Sigmoid colon (tissue), 7 donors: ENCODE data around the gene NAE1. TPM values are rescaled to one million over a fixed set of nuclear protein-coding genes. Genes with fewer than 3 reads are reported as not detected.

Experiments used
- DNase-seq: peaks from one replicate; pipeline ENCODE4 v3.0.0-alpha.2; 2019
- H3K27ac ChIP-seq, 4 donors: fragments of 200-600 bp; sonication (generic); one replicate each; pipeline ENCODE4 v1.5.1; 2016 to 2019; ENCODE audit warnings: mild to moderate bottlenecking in 1 of 4
- H3K27me3 ChIP-seq, 3 donors: fragments of 200-600 bp; sonication (generic); one replicate each; pipeline ENCODE4 v1.5.1; 2019; ENCODE audit warnings: mild to moderate bottlenecking in 1 of 3
- H3K36me3 ChIP-seq, 4 donors: fragments of 200-600 bp; sonication (generic); one replicate each; pipeline ENCODE4 v1.5.1; 2016 to 2019
- H3K4me1 ChIP-seq, 4 donors: fragments of 200-600 bp; sonication (generic); one replicate each; pipeline ENCODE4 v1.5.1; 2017 to 2019
- H3K4me3 ChIP-seq, 4 donors: fragments of 200-600 bp; sonication (generic); one replicate each; pipeline ENCODE4 v1.5.1; 2017 to 2019; ENCODE audit warnings: mild to moderate bottlenecking in 2 of 4, moderate library complexity in 1 of 4
- H3K9me3 ChIP-seq, 4 donors: fragments of 200-600 bp in 3 of 4; sonication (generic) in 3 of 4; one replicate each; pipeline versions ENCODE4 v1.5.1 to v1.6.1; 2013 to 2019
- EP300 ChIP-seq, 4 donors: sonication (generic); formaldehyde crosslinking; IDR thresholded peaks; one replicate each; pipeline ENCODE4 v1.6.1; 2017; ENCODE audit warnings: antibody characterized with exemption in 4 of 4
- POLR2A ChIP-seq, 2 donors: fragments of 450-650 bp; IDR thresholded peaks; one replicate each; pipeline ENCODE4 v1.6.1; 2016; ENCODE audit warnings: antibody characterized with exemption in 2 of 2, mild to moderate bottlenecking in 2 of 2, moderate library complexity in 2 of 2
- POLR2AphosphoS5 ChIP-seq, 4 donors: sonication (generic); formaldehyde crosslinking; IDR thresholded peaks; one replicate each; pipeline ENCODE4 v1.6.1; 2017; ENCODE audit warnings: antibody characterized with exemption in 4 of 4
- WGBS, 2 donors: extraction: QIAGEN DNeasy Blood & Tissue Kit; methylation state at CpG; one replicate each; pipeline ENCODE4 v1.1.7; 2013; 5-methylcytosine and 5-hydroxymethylcytosine counted together
- intact Hi-C: fragments of 100-400 bp; cut with DNase I; formaldehyde crosslinking; loops from one replicate; pipeline ENCODE4 v1.15.1; 2023
- polyA plus RNA-seq, 3 donors: library from polyadenylated mRNA; stranded (reverse); fragments of 200-250 nt; gene quantifications; one replicate each; pipeline ENCODE4 v1.2.3, GENCODE V29; 2013
- total RNA-seq, 4 donors: library from RNA; depleted of rRNA; stranded (reverse); fragments of >200 nt; gene quantifications; one replicate each; pipeline ENCODE4 v1.1.0, GENCODE V29; 2016
- TF ChIP-seq, protein P1 (sequence below), 4 experiments: fragments of 450-650 bp in 3 of 4; fragments of 200-600 bp in 1 of 4; IDR thresholded peaks; one replicate each; pipeline ENCODE4 v1.5.1; 2016 to 2019; ENCODE audit warnings: antibody characterized with exemption in 4 of 4, mild to moderate bottlenecking in 3 of 4, moderate library complexity in 2 of 4
- donor health status: healthy with polysubstance abuse.
- donor health status: Bipolar disorder and iron deficiency.
- donor health status: healthy.

The NAE1 gene
- total and polyA plus RNA-seq, 7 donors, result 34.6 to 58.3 (median 42.4) TPM

- H3K9me3 ChIP-seq, result no peaks in the 10 kb centered on the region
- no peak overlapping the region for H3K4me3 ChIP-seq
- TF ChIP-seq POLR2A (IDR thresholded peaks at IDR 0.05) (no peak), EP300 (IDR thresholded peaks at IDR 0.05) (no peak), POLR2AphosphoS5 (IDR thresholded peaks at IDR 0.05) (no peak)
- TF ChIP-seq, protein P1, sequence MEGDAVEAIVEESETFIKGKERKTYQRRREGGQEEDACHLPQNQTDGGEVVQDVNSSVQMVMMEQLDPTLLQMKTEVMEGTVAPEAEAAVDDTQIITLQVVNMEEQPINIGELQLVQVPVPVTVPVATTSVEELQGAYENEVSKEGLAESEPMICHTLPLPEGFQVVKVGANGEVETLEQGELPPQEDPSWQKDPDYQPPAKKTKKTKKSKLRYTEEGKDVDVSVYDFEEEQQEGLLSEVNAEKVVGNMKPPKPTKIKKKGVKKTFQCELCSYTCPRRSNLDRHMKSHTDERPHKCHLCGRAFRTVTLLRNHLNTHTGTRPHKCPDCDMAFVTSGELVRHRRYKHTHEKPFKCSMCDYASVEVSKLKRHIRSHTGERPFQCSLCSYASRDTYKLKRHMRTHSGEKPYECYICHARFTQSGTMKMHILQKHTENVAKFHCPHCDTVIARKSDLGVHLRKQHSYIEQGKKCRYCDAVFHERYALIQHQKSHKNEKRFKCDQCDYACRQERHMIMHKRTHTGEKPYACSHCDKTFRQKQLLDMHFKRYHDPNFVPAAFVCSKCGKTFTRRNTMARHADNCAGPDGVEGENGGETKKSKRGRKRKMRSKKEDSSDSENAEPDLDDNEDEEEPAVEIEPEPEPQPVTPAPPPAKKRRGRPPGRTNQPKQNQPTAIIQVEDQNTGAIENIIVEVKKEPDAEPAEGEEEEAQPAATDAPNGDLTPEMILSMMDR (IDR thresholded peaks at IDR 0.05), result no peak
- DNase-seq, result no peak
- no peaks in the 10 kb centered on the region for H3K4me1 ChIP-seq
- H3K27me3 ChIP-seq, result no peaks in the 10 kb centered on the region
- H3K36me3 ChIP-seq, result peaks cover 20 to 100% (median 53%) of the 10 kb centered on the region in 4 donors
- intact Hi-C loops, result no loop called here
- 93% methylated on average over 2 of the region's 2 CpGs for WGBS, 2 donors
- H3K27ac ChIP-seq, result no peak overlapping the region
These were observed 16.0 kb downstream of the NAE1 start for GRCh38 chr16:66814734-66815133.

DNA sequence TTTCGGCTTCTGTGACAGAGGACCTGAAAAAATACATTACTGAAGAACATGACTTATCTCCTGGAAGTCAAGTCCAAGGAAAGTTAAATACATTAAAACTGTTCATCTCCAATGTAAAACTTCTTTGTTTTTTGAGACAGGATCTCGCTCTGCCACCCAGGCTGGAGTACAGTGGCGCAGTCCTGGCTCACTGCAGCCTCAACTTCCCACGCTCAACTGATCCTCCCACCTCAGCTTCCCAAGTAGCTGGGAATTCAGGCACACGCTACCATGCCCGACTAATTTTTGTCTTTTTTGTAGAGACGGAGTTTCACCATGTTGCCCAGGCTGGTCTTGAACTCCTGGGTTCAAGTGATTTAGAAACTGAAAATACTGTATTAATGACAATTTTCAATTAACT is 19.7 kb downstream of the NAE1 start:
- H3K4me1 ChIP-seq, result no peaks in the 10 kb centered on the region
- no peak overlapping the region for H3K27ac ChIP-seq
- WGBS, 2 donors, result 97% methylated on average over 7 of the region's 7 CpGs
- no peaks in the 10 kb centered on the region for H3K9me3 ChIP-seq
- H3K36me3 ChIP-seq, result peaks cover 22 to 100% (median 43%) of the 10 kb centered on the region in 4 donors
- intact Hi-C loops, result no loop called here
- no peak overlapping the region for H3K4me3 ChIP-seq
- DNase-seq, result no peak
- TF ChIP-seq, protein P1 (IDR thresholded peaks at IDR 0.05), result no peak
- TF ChIP-seq EP300 (IDR thresholded peaks at IDR 0.05) (no peak), POLR2A (IDR thresholded peaks at IDR 0.05) (no peak), POLR2AphosphoS5 (IDR thresholded peaks at IDR 0.05) (no peak)
- H3K27me3 ChIP-seq, result no peaks in the 10 kb centered on the region

DNA sequence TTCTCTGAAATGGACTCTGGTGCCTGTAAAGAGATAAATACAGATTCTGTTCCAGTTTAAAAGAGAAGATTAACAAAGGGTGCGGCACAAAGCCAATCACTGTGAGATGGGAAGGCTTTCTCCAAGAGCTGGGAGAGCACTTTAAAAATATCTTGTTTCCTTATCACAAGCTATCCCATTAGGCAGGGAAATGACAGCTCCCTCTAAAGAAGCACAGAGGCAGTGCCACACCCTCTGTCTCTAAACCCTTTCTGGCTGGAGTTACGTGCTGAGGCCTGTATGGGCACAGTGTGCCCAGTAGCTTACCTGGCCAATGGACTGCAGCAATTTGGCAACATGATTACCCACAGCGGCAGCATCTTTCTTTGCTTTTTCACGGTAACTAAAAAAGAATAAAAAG is 20.4 kb downstream of the NAE1 start:
- Histone ChIP-seq H3K4me3 (no peak overlapping the region), H3K27ac (no peak overlapping the region), H3K36me3 (peaks cover 22 to 100% (median 41%) of the 10 kb centered on the region in 4 donors), H3K27me3 (no peaks in the 10 kb centered on the region), H3K4me1 (no peaks in the 10 kb centered on the region), H3K9me3 (no peaks in the 10 kb centered on the region)
- WGBS, 2 donors, result 85 to 95% methylated on average over 4 of the region's 4 CpGs
- DNase-seq, result no peak
- no peak for TF ChIP-seq POLR2AphosphoS5 (IDR thresholded peaks at IDR 0.05)
- no peak for TF ChIP-seq EP300 (IDR thresholded peaks at IDR 0.05)
- TF ChIP-seq, protein P1 (IDR thresholded peaks at IDR 0.05), result no peak
- TF ChIP-seq POLR2A (IDR thresholded peaks at IDR 0.05), result no peak
- intact Hi-C loops, result no loop called here

DNA sequence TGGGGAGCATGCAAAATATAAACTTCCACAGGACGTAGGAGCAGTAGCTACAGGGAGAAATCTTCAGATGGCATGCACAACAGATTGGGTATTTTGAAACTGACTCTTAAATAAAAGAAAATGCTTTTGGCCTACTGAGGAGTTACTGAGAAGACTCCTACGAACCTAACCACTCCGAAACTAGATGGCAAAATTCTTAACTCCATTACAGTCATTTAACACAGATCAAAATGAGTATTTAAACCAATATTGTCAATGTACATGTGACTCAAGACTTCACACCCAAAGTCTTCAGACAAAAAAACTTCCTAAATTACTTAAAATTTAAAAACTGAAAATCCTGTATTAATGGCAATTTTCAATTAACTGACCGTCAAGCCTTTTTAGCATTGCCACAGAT is 21.0 kb downstream of the NAE1 start:
- Histone ChIP-seq H3K27ac (no peak overlapping the region), H3K4me1 (no peaks in the 10 kb centered on the region), H3K36me3 (peaks cover 28 to 100% (median 42%) of the 10 kb centered on the region in 4 donors), H3K27me3 (no peaks in the 10 kb centered on the region), H3K4me3 (no peak overlapping the region), H3K9me3 (no peaks in the 10 kb centered on the region)
- TF ChIP-seq POLR2A (IDR thresholded peaks at IDR 0.05) (no peak), POLR2AphosphoS5 (IDR thresholded peaks at IDR 0.05) (no peak)
- WGBS, 2 donors, result 92 to 95% methylated on average over 4 of the region's 4 CpGs
- no peak for DNase-seq
- intact Hi-C loops, result no loop called here

GRCh38 chr16:66802159-66802558 is 28.6 kb downstream of the NAE1 start:
- no peaks in the 10 kb centered on the region for H3K4me1 ChIP-seq
- no peak for TF ChIP-seq POLR2AphosphoS5 (IDR thresholded peaks at IDR 0.05)
- TF ChIP-seq POLR2A (IDR thresholded peaks at IDR 0.05), result no peak
- no peak for TF ChIP-seq EP300 (IDR thresholded peaks at IDR 0.05)
- TF ChIP-seq, protein P1 (IDR thresholded peaks at IDR 0.05), result no peak
- no peak overlapping the region for H3K4me3 ChIP-seq
- no peaks in the 10 kb centered on the region for H3K9me3 ChIP-seq
- intact Hi-C loops, result no loop called here
- no peak overlapping the region for H3K27ac ChIP-seq
- no peak for DNase-seq
- no peaks in the 10 kb centered on the region for H3K27me3 ChIP-seq
- H3K36me3 ChIP-seq, result peaks cover 16 to 62% (median 25%) of the 10 kb centered on the region in 4 donors
- 90 to 93% methylated on average over 5 of the region's 5 CpGs for WGBS, 2 donors
